SK-N-SH (cell line): Measurements from ENCODE around the gene TNFAIP8L1.

Source experiments
- EP300 ChIP-seq, 2 experiments: IDR thresholded peaks; 2 replicates each; pipeline versions ENCODE4 v1.4.0 to v1.6.1; 2012; ENCODE audit warnings: borderline replicate concordance in 1 of 2, low read depth in 1 of 2, low read length in 1 of 2
- FOSL2 ChIP-seq: IDR thresholded peaks from 2 replicates; pipeline ENCODE4 v1.4.0; 2012; ENCODE audit warnings: low read depth, mild to moderate bottlenecking, moderate library complexity, borderline replicate concordance
- MEF2A ChIP-seq: IDR thresholded peaks from 2 replicates; pipeline ENCODE4 v1.4.0; 2012; ENCODE audit warnings: low read depth, borderline replicate concordance
- POLR2AphosphoS5 ChIP-seq: IDR thresholded peaks from 2 replicates; pipeline ENCODE4 v1.6.1; 2012; ENCODE audit warnings: low read depth, low read length
- SMC3 ChIP-seq: IDR thresholded peaks from 2 replicates; pipeline ENCODE4 v1.6.1; 2012; ENCODE audit warnings: low read depth, low read length, improper control_type of control experiment
- TAF1 ChIP-seq: IDR thresholded peaks from 2 replicates; pipeline ENCODE4 v1.6.1; 2012; ENCODE audit warnings: low read depth, mild to moderate bottlenecking, low read length, moderate library complexity, borderline replicate concordance
- TEAD4 ChIP-seq: IDR thresholded peaks from 2 replicates; pipeline ENCODE4 v1.4.0; 2012; ENCODE audit warnings: mild to moderate bottlenecking, borderline replicate concordance; ENCODE audit not compliant: insufficient read depth
- TF ChIP-seq, protein P1 (sequence below): fragments of 200-600 bp; sonication (generic); IDR thresholded peaks from 2 replicates; pipeline ENCODE4 v1.6.1; 2017; ENCODE audit warnings: antibody characterized with exemption, mild to moderate bottlenecking, moderate library complexity
- TF ChIP-seq, protein P2 (sequence below): IDR thresholded peaks from 2 replicates; pipeline ENCODE4 v1.6.1; 2012; ENCODE audit warnings: mild to moderate bottlenecking, low read depth, low read length, moderate library complexity
- TF ChIP-seq, protein P3 (sequence below): IDR thresholded peaks from 2 replicates; pipeline ENCODE4 v1.4.0; 2012; ENCODE audit warnings: low read depth
- TF ChIP-seq, protein P4 (sequence below): fragments of 150-350 bp; IDR thresholded peaks from 2 replicates; pipeline ENCODE4 v1.6.1; 2017; ENCODE audit warnings: antibody characterized with exemption, low read length, low read depth, borderline replicate concordance

DNA sequence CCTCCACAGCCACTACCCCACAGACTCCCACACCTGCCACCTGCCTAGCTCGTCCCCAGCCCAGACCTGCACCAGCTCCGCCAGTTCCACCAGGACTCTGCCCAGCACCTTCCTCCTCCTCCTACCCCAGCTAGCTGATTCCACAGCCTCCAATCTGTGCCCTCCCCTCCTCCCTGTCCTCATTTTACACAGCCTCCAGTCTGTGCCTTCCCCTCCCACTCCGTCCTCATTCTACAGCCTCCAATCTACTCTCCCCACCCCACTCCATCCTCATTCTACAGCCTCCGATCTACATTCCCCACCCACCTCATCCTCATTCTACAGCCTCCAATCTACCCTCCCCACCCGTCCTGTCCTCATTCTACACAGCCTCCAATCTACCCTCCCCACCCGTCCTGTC is 23.5 kb downstream of the TNFAIP8L1 start:
- no peak for TF ChIP-seq POLR2AphosphoS5
- no peak for TF ChIP-seq EP300 (IDR thresholded peaks at IDR 0.05; ENCODE audit: borderline replicate concordance in 1 of 2, low read depth in 1 of 2, low read length in 1 of 2)
- no peak for TF ChIP-seq TEAD4
- TF ChIP-seq MEF2A = no peak
- TF ChIP-seq TAF1 = no peak
- TF ChIP-seq, protein P1, sequence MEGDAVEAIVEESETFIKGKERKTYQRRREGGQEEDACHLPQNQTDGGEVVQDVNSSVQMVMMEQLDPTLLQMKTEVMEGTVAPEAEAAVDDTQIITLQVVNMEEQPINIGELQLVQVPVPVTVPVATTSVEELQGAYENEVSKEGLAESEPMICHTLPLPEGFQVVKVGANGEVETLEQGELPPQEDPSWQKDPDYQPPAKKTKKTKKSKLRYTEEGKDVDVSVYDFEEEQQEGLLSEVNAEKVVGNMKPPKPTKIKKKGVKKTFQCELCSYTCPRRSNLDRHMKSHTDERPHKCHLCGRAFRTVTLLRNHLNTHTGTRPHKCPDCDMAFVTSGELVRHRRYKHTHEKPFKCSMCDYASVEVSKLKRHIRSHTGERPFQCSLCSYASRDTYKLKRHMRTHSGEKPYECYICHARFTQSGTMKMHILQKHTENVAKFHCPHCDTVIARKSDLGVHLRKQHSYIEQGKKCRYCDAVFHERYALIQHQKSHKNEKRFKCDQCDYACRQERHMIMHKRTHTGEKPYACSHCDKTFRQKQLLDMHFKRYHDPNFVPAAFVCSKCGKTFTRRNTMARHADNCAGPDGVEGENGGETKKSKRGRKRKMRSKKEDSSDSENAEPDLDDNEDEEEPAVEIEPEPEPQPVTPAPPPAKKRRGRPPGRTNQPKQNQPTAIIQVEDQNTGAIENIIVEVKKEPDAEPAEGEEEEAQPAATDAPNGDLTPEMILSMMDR = no peak
- TF ChIP-seq, protein P2, sequence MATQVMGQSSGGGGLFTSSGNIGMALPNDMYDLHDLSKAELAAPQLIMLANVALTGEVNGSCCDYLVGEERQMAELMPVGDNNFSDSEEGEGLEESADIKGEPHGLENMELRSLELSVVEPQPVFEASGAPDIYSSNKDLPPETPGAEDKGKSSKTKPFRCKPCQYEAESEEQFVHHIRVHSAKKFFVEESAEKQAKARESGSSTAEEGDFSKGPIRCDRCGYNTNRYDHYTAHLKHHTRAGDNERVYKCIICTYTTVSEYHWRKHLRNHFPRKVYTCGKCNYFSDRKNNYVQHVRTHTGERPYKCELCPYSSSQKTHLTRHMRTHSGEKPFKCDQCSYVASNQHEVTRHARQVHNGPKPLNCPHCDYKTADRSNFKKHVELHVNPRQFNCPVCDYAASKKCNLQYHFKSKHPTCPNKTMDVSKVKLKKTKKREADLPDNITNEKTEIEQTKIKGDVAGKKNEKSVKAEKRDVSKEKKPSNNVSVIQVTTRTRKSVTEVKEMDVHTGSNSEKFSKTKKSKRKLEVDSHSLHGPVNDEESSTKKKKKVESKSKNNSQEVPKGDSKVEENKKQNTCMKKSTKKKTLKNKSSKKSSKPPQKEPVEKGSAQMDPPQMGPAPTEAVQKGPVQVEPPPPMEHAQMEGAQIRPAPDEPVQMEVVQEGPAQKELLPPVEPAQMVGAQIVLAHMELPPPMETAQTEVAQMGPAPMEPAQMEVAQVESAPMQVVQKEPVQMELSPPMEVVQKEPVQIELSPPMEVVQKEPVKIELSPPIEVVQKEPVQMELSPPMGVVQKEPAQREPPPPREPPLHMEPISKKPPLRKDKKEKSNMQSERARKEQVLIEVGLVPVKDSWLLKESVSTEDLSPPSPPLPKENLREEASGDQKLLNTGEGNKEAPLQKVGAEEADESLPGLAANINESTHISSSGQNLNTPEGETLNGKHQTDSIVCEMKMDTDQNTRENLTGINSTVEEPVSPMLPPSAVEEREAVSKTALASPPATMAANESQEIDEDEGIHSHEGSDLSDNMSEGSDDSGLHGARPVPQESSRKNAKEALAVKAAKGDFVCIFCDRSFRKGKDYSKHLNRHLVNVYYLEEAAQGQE = no peak
- TF ChIP-seq, protein P3, sequence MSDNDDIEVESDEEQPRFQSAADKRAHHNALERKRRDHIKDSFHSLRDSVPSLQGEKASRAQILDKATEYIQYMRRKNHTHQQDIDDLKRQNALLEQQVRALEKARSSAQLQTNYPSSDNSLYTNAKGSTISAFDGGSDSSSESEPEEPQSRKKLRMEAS = no peak
- no peak for TF ChIP-seq FOSL2
- TF ChIP-seq, protein P4, sequence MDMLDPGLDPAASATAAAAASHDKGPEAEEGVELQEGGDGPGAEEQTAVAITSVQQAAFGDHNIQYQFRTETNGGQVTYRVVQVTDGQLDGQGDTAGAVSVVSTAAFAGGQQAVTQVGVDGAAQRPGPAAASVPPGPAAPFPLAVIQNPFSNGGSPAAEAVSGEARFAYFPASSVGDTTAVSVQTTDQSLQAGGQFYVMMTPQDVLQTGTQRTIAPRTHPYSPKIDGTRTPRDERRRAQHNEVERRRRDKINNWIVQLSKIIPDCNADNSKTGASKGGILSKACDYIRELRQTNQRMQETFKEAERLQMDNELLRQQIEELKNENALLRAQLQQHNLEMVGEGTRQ = no peak
- no peak for TF ChIP-seq SMC3
